ENCODE measurements around the gene LMO2.

- TF ChIP-seq, protein P1, sequence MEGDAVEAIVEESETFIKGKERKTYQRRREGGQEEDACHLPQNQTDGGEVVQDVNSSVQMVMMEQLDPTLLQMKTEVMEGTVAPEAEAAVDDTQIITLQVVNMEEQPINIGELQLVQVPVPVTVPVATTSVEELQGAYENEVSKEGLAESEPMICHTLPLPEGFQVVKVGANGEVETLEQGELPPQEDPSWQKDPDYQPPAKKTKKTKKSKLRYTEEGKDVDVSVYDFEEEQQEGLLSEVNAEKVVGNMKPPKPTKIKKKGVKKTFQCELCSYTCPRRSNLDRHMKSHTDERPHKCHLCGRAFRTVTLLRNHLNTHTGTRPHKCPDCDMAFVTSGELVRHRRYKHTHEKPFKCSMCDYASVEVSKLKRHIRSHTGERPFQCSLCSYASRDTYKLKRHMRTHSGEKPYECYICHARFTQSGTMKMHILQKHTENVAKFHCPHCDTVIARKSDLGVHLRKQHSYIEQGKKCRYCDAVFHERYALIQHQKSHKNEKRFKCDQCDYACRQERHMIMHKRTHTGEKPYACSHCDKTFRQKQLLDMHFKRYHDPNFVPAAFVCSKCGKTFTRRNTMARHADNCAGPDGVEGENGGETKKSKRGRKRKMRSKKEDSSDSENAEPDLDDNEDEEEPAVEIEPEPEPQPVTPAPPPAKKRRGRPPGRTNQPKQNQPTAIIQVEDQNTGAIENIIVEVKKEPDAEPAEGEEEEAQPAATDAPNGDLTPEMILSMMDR (IDR thresholded peaks at IDR 0.05): no peak
- TF ChIP-seq EZH2 (IDR thresholded peaks at IDR 0.05; ENCODE audit: borderline replicate concordance, insufficient read depth, low read depth, low read length, poor library complexity, severe bottlenecking): no peak
Measured at GRCh38 chr11:33830903-33831648, 60.8 kb downstream of the LMO2 start.
